Measurements from ENCODE around the gene MAST3. TPM values are rescaled to one million over a fixed set of nuclear protein-coding genes. Genes with fewer than 3 reads are reported as not detected.
"Not testable (repeated sequence)": the region's sequence is repeated elsewhere in the genome, so short reads cannot be mapped to it uniquely, and the experiment has no call there.

The MAST3 gene
- polyA plus RNA-seq, 1 of the 3 experiments (the other 2 are of a cell fraction), result 4.5 TPM

DNA sequence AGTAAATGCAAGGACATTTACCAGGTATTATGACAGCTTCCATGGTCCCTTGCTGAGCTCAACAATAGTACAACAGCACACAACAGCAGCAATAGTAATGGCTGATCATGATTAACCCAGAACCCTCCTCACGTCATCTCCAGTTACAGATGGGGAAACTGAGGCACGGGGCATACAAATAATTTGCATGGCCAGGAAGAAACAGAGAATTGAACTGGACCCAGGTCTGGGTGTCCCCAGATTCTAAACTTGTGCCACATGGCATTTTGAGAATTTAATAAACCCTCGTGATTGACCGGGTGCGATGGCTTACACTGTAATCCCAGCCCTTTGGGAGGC is 7.2 kb downstream of the MAST3 start:
- Histone ChIP-seq H3K4me1 (ENCODE audit: control insufficient read depth in 1 of 2, insufficient read depth in 2 of 2, low read depth in 1 of 2, low read length in 1 of 2) (peaks cover 0 to 14% of the 10 kb centered on the region in 2 experiments; a peak in 1 of 4 replicates), H4K20me1 (ENCODE audit: insufficient read depth) (no peaks in the 10 kb centered on the region), H3K27ac (ENCODE audit: low read depth in 2 of 2, low read length in 1 of 2) (peak overlapping the region; percentile 51 to 53; a peak in 2 of 4 replicates), H3K27me3 (ENCODE audit: insufficient read depth) (no peaks in the 10 kb centered on the region), H2AFZ (ENCODE audit: low read depth) (peak overlapping the region; percentile 79), H3K36me3 (replicated peaks in 1 of 2; ENCODE audit: control insufficient read depth in 1 of 2, insufficient read depth in 2 of 2, low read length in 1 of 2) (no peaks in the 10 kb centered on the region), H3K4me2 (peak overlapping the region; percentile 87), H3K4me3 (ENCODE audit: low read depth in 2 of 2, low read length in 1 of 2) (peak overlapping the region; percentile 44 to 58), H3K79me2 (ENCODE audit: insufficient read depth) (no peaks in the 10 kb centered on the region), H3K9ac (no peak overlapping the region), H3K9me3 (no peaks in the 10 kb centered on the region), H3F3A (replicated peaks; ENCODE audit: insufficient read depth) (peaks cover 11% of the 10 kb centered on the region), H3K9me2 (no peaks in the 10 kb centered on the region)
- DNase-seq, result no peak
- WGBS (ENCODE audit: low lambda C conversion rate), result 51% methylated on average over 5 of the region's 5 CpGs
- ChIA-PET POLR2A (no interaction called here), CTCF (interaction anchor here (1.0 to 2.5 kb wide), 2 partner anchors 8 to 63 kb away, joined by 5 to 15 read pairs; no protein-coding TSS in a partner anchor)
- no peak for TF ChIP-seq RXRA (IDR thresholded peaks at IDR 0.05; ENCODE audit: borderline replicate concordance, low read depth)
- TF ChIP-seq, protein P1, sequence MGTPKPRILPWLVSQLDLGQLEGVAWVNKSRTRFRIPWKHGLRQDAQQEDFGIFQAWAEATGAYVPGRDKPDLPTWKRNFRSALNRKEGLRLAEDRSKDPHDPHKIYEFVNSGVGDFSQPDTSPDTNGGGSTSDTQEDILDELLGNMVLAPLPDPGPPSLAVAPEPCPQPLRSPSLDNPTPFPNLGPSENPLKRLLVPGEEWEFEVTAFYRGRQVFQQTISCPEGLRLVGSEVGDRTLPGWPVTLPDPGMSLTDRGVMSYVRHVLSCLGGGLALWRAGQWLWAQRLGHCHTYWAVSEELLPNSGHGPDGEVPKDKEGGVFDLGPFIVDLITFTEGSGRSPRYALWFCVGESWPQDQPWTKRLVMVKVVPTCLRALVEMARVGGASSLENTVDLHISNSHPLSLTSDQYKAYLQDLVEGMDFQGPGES (IDR thresholded peaks at IDR 0.05; ENCODE audit: low read depth, low read length), result no peak
- no peak for TF ChIP-seq MXI1 (IDR thresholded peaks at IDR 0.05; ENCODE audit: low read depth, low read length)
- TF ChIP-seq YY1 (IDR thresholded peaks at IDR 0.05; ENCODE audit: low read depth), result no peak
- TF ChIP-seq FOXM1 (IDR thresholded peaks at IDR 0.05; ENCODE audit: low read depth), result no peak
- no peak for TF ChIP-seq GATA2 (CRISPR knock-in tag; IDR thresholded peaks at IDR 0.05)
- TF ChIP-seq TAF1 (IDR thresholded peaks at IDR 0.05; ENCODE audit: borderline replicate concordance, low read depth, low read length), result no peak
- TF ChIP-seq, protein P2, sequence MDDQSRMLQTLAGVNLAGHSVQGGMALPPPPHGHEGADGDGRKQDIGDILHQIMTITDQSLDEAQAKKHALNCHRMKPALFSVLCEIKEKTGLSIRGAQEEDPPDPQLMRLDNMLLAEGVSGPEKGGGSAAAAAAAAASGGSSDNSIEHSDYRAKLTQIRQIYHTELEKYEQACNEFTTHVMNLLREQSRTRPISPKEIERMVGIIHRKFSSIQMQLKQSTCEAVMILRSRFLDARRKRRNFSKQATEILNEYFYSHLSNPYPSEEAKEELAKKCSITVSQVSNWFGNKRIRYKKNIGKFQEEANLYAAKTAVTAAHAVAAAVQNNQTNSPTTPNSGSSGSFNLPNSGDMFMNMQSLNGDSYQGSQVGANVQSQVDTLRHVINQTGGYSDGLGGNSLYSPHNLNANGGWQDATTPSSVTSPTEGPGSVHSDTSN (IDR thresholded peaks at IDR 0.05), result no peak
- no peak for TF ChIP-seq JUND (IDR thresholded peaks at IDR 0.05)
- TF ChIP-seq, protein P3, sequence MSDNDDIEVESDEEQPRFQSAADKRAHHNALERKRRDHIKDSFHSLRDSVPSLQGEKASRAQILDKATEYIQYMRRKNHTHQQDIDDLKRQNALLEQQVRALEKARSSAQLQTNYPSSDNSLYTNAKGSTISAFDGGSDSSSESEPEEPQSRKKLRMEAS (IDR thresholded peaks at IDR 0.05; ENCODE audit: low read depth), result no peak
- no peak for TF ChIP-seq SIN3A (IDR thresholded peaks at IDR 0.05; ENCODE audit: borderline replicate concordance, low read depth, low read length)
- no peak for TF ChIP-seq GABPA (IDR thresholded peaks at IDR 0.05; ENCODE audit: low read depth)
- no peak for TF ChIP-seq EZH2phosphoT487 (IDR thresholded peaks at IDR 0.05; ENCODE audit: borderline replicate concordance, low read depth)

DNA sequence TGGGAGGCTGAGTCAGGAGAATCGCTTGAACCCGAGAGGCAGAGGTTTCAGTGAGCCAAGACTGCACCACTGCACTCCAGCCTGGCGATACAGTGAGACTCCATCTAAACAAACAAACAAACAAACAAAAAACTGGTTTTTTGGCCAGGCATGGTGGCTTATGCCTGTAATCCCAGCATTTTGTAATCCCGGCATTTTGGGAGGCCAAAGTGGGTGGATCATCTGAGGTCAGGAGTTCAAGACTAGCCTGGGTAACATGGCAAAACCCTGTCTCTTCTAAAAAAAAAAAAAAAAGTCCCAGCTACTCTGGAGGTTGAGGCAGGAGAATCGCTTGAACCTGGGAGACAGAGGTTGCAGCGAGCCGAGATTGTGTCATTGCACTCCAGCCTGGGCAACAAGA is 7.7 kb downstream of the MAST3 start:
- Histone ChIP-seq H3F3A (replicated peaks; ENCODE audit: insufficient read depth) (peaks cover 11% of the 10 kb centered on the region), H3K4me1 (ENCODE audit: control insufficient read depth in 1 of 2, insufficient read depth in 2 of 2, low read depth in 1 of 2, low read length in 1 of 2) (peaks cover 0 to 15% of the 10 kb centered on the region in 2 experiments; a peak in 1 of 4 replicates)
- H3K36me3 ChIP-seq (replicated peaks in 1 of 2; ENCODE audit: control insufficient read depth in 1 of 2, insufficient read depth in 2 of 2, low read length in 1 of 2); POLR2A ChIA-PET; H4K20me1 ChIP-seq (ENCODE audit: insufficient read depth); DNase-seq; H3K9me2 ChIP-seq; H3K27me3 ChIP-seq (ENCODE audit: insufficient read depth); H3K9me3 ChIP-seq; H3K4me2 ChIP-seq; H3K9ac ChIP-seq; H3K27ac ChIP-seq (ENCODE audit: low read depth in 2 of 2, low read length in 1 of 2); H3K4me3 ChIP-seq (ENCODE audit: low read depth in 2 of 2, low read length in 1 of 2); H2AFZ ChIP-seq (ENCODE audit: low read depth); H3K79me2 ChIP-seq (ENCODE audit: insufficient read depth): not testable (repeated sequence)
- CTCF ChIA-PET, result interaction anchor here (0.9 to 2.5 kb wide), 2 partner anchors 7 to 12 kb away, joined by 3 to 15 read pairs; no protein-coding TSS in a partner anchor
- 92% methylated on average over 7 of the region's 7 CpGs for WGBS (ENCODE audit: low lambda C conversion rate)
